A549 (cell line): Measurements from ENCODE around the gene LNPEP. TPM values are rescaled to one million over a fixed set of nuclear protein-coding genes. Genes with fewer than 3 reads are reported as not detected.
A peak's percentile ranks its signal among the peaks of the same experiment; 100 is the strongest.

Experiments used
- ATAC-seq, 2 experiments: fragments of 200-7000 bp in 1 of 2; fragments of >200 bp in 1 of 2; cut with Nextera tagmentation in 1 of 2; cut with Tn5 transposase in 1 of 2; 3 replicates each; pipeline versions ENCODE4 v1.8.0 to v1.9.1; 2018 to 2020; ENCODE audit warnings: mild to moderate bottlenecking in 1 of 2, moderate library complexity in 1 of 2
- CTCF ChIA-PET: fragments of 300-600 bp; sonication (Branson Sonifier 250); formaldehyde crosslinking; extraction: SDS; loops from one replicate; lab custom pipeline; 2021; ENCODE audit warnings: antibody characterized with exemption, inconsistent platforms; lab: Yijun Ruan, JAX
- POLR2A ChIA-PET: fragments of 350-600 bp; formaldehyde crosslinking; extraction: SDS; loops from one replicate; lab custom pipeline; 2021; ENCODE audit warnings: antibody characterized with exemption, inconsistent platforms; lab: Yijun Ruan, JAX
- DNase-seq, 2 experiments: peaks; one replicate each; pipeline versions ENCODE4 v3.0.0 to v3.0.0-alpha.2; 2011 to 2016; ENCODE audit warnings: low read depth in 1 of 2, low spot score in 1 of 2
- FAIRE-seq: peaks from 2 replicates; lab custom pipeline; 2011; peaks lifted over from hg19 to GRCh38; lab: Jason Lieb, UNC
- H3K27ac ChIP-seq, 2 experiments: fragments of >200 bp; sonication (Bioruptor Twin); formaldehyde crosslinking; 3 replicates each; pipeline ENCODE4 v1.5.1; 2016 to 2017
- H3K4me1 ChIP-seq: fragments of >200 bp; sonication (Bioruptor Twin); formaldehyde crosslinking; 3 replicates; pipeline ENCODE4 v1.6.1; 2016
- H3K4me2 ChIP-seq: fragments of >200 bp; sonication (Bioruptor Twin); formaldehyde crosslinking; 3 replicates; pipeline ENCODE4 v1.6.1; 2016
- H3K4me3 ChIP-seq: fragments of >200 bp; sonication (Bioruptor Twin); formaldehyde crosslinking; 3 replicates; pipeline ENCODE4 v1.5.1; 2016
- H3K9me3 ChIP-seq: fragments of >200 bp; sonication (Bioruptor Twin); formaldehyde crosslinking; 3 replicates; pipeline ENCODE4 v1.6.1; 2016
- BCL3 ChIP-seq: fragments of >200 bp; sonication (Bioruptor Twin); formaldehyde crosslinking; IDR thresholded peaks from 3 replicates; pipeline ENCODE4 v1.6.1; 2016
- CBX8 ChIP-seq: fragments of 200-600 bp; sonication (generic); IDR thresholded peaks from 2 replicates; pipeline ENCODE4 v1.6.1; 2016
- CEBPB ChIP-seq, 2 experiments: fragments of >200 bp in 1 of 2; sonication (Bioruptor Twin) in 1 of 2; formaldehyde crosslinking in 1 of 2; IDR thresholded peaks; 2 replicates each; pipeline ENCODE4 v1.6.1; 2012 to 2016
- CHD4 ChIP-seq: fragments of 200-600 bp; sonication (generic); IDR thresholded peaks from 2 replicates; pipeline ENCODE4 v1.6.1; 2016; ENCODE audit warnings: antibody characterized with exemption, mild to moderate bottlenecking, borderline replicate concordance
- EP300 ChIP-seq, 2 experiments: fragments of >200 bp; sonication (Bioruptor Twin); formaldehyde crosslinking; IDR thresholded peaks; 2 replicates in 1 of 2; 3 replicates in 1 of 2; pipeline ENCODE4 v1.6.1; 2016 to 2017
- FOXS1 ChIP-seq: fragments of 250-450 bp; sonication (Bioruptor Pico); IDR thresholded peaks from 2 replicates; pipeline ENCODE4 v1.5.0; 2020; ENCODE audit warnings: mild to moderate bottlenecking, moderate library complexity
- HOXA7 ChIP-seq: fragments of 250-450 bp; sonication (Bioruptor Pico); IDR thresholded peaks from 2 replicates; pipeline ENCODE4 v1.5.0; 2020; ENCODE audit warnings: mild to moderate bottlenecking, moderate library complexity
- HOXB13 ChIP-seq: fragments of 250-450 bp; sonication (Bioruptor Pico); IDR thresholded peaks from 2 replicates; pipeline ENCODE4 v1.5.0; 2020; ENCODE audit warnings: low read depth, mild to moderate bottlenecking, moderate library complexity
- HOXB5 ChIP-seq: fragments of 250-450 bp; sonication (Bioruptor Pico); IDR thresholded peaks from 2 replicates; pipeline ENCODE4 v1.5.0; 2020; ENCODE audit warnings: mild to moderate bottlenecking, moderate library complexity
- JUNB ChIP-seq: fragments of >200 bp; sonication (Bioruptor Twin); formaldehyde crosslinking; IDR thresholded peaks from 2 replicates; pipeline ENCODE4 v1.6.1; 2016
- MYC ChIP-seq: IDR thresholded peaks from 2 replicates; pipeline ENCODE4 v1.6.1; 2012; ENCODE audit warnings: mild to moderate bottlenecking, inconsistent platforms, low read length, improper control_type of control experiment, borderline replicate concordance
- NFE2L2 ChIP-seq: fragments of 150-350 bp; conservative IDR thresholded peaks from 2 replicates; pipeline ENCODE4 v1.6.1; 2014; ENCODE audit warnings: low read length
- NR3C1 ChIP-seq: fragments of >200 bp; sonication (Bioruptor Twin); formaldehyde crosslinking; IDR thresholded peaks from 3 replicates; pipeline ENCODE4 v1.6.1; 2017
- PHF8 ChIP-seq: fragments of 200-600 bp; sonication (generic); IDR thresholded peaks from 2 replicates; pipeline ENCODE4 v1.6.1; 2016; ENCODE audit warnings: low read depth, mild to moderate bottlenecking, antibody characterized with exemption, moderate library complexity, borderline replicate concordance
- RAD21 ChIP-seq, 2 experiments: fragments of >200 bp in 1 of 2; sonication (Bioruptor Twin) in 1 of 2; formaldehyde crosslinking in 1 of 2; IDR thresholded peaks in 1 of 2; conservative IDR thresholded peaks in 1 of 2; 2 replicates in 1 of 2; 3 replicates in 1 of 2; pipeline ENCODE4 v1.6.1; 2012 to 2018; ENCODE audit warnings: inconsistent platforms in 1 of 2
- RFX5 ChIP-seq: fragments of 450-650 bp; IDR thresholded peaks from 2 replicates; pipeline ENCODE4 v1.7.1; 2014; ENCODE audit warnings: antibody characterized with exemption, mild to moderate bottlenecking, moderate library complexity
- RNF2 ChIP-seq: fragments of 200-600 bp; sonication (generic); IDR thresholded peaks from 2 replicates; pipeline ENCODE4 v1.6.1; 2016; ENCODE audit warnings: low read depth, mild to moderate bottlenecking, antibody characterized with exemption, moderate library complexity, borderline replicate concordance
- SMC3 ChIP-seq: fragments of >200 bp; sonication (Bioruptor Twin); formaldehyde crosslinking; IDR thresholded peaks from 3 replicates; pipeline ENCODE4 v1.6.1; 2018; ENCODE audit warnings: inconsistent platforms
- TFCP2L1 ChIP-seq: fragments of 250-450 bp; sonication (Bioruptor Pico); IDR thresholded peaks from 2 replicates; pipeline ENCODE4 v1.5.0; 2021; ENCODE audit warnings: mild to moderate bottlenecking
- ZFP36 ChIP-seq: fragments of 450-650 bp; IDR thresholded peaks from 2 replicates; pipeline ENCODE4 v1.6.1; 2014; ENCODE audit warnings: borderline replicate concordance; ENCODE audit not compliant: partially characterized antibody
- WGBS: methylation state at CpG from one replicate; pipeline ENCODE4 v1.1.6; 2017; ENCODE audit errors: missing lambda C conversion rate; 5-methylcytosine and 5-hydroxymethylcytosine counted together
- polyA plus RNA-seq, 4 experiments: library from polyadenylated mRNA; depleted of rRNA in 3 of 4; stranded (reverse); fragments of >200 nt; fragmentation: RNase III in 1 of 4; extraction: RNeasy Plus Mini Kit Qiagen cat#74134 plus additional on column Dnase treatment in 1 of 4; gene quantifications; 2 replicates in 3 of 4; 3 replicates in 1 of 4; pipeline ENCODE4 v1.2.3, GENCODE V29; 2011 to 2017
- TF ChIP-seq, protein P1 (sequence below): fragments of 250-450 bp; sonication (Bioruptor Pico); IDR thresholded peaks from 2 replicates; pipeline ENCODE4 v1.5.0; 2021; ENCODE audit warnings: mild to moderate bottlenecking, moderate library complexity, borderline replicate concordance
- TF ChIP-seq, protein P2 (sequence below): IDR thresholded peaks from 2 replicates; pipeline ENCODE4 v1.6.1; 2012; ENCODE audit warnings: low read depth, borderline replicate concordance

Gene LNPEP
- polyA plus RNA-seq, 2 of the 4 experiments (the other 2 are of a cell fraction) = 5.9 to 19.7 TPM

DNA sequence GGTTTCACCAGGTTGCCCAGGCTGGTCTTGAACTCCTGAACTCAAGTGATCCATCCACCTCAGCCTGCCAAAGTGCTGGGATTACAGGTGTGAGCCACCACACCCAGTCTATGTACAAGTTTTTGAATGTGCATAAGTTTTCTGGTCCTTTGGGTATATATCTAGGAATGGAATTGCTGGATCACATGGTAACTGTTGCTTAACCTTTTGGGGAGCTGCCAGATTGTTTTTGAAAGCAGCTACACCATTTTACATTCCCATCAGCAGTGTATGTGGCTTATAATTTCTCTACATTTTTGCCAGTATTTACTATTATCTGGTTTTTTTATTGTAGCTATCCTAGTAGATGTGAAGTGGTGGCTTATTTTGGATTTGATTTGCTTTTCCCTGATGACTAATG is 8.9 kb upstream of the LNPEP start:
- DNase-seq (no peak), FAIRE-seq (no peak), ATAC-seq (no peak)
- no peaks in the 10 kb centered on the region for H3K9me3 ChIP-seq
- H3K27ac ChIP-seq = no peak overlapping the region
- TF ChIP-seq MYC (no peak), RNF2 (no peak), HOXA7 (CRISPR knock-in tag) (no peak), JUNB (no peak), CEBPB (IDR thresholded peaks at IDR 0.05) (0 out of 4 replicates have a peak, but pooled peaks of 1 of the 2 experiments have one; percentile 26)
- TF ChIP-seq, protein P1, sequence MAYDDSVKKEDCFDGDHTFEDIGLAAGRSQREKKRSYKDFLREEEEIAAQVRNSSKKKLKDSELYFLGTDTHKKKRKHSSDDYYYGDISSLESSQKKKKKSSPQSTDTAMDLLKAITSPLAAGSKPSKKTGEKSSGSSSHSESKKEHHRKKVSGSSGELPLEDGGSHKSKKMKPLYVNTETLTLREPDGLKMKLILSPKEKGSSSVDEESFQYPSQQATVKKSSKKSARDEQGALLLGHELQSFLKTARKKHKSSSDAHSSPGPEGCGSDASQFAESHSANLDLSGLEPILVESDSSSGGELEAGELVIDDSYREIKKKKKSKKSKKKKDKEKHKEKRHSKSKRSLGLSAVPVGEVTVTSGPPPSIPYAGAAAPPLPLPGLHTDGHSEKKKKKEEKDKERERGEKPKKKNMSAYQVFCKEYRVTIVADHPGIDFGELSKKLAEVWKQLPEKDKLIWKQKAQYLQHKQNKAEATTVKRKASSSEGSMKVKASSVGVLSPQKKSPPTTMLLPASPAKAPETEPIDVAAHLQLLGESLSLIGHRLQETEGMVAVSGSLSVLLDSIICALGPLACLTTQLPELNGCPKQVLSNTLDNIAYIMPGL (CRISPR knock-in tag) = no peak
- POLR2A ChIA-PET = no interaction called here
- no peak overlapping the region for H3K4me2 ChIP-seq
- no peak overlapping the region for H3K4me3 ChIP-seq
- CTCF ChIA-PET = no interaction called here
- no peaks in the 10 kb centered on the region for H3K4me1 ChIP-seq

GRCh38 chr5:96928931-96929708 is 6.8 kb upstream of the LNPEP start:
- WGBS = 86% methylated on average over 7 of the region's 7 CpGs
- no peak overlapping the region for H3K4me3 ChIP-seq
- no peak for FAIRE-seq
- no peaks in the 10 kb centered on the region for H3K9me3 ChIP-seq
- ATAC-seq = no peak
- no peak for DNase-seq
- peaks cover 10% of the 10 kb centered on the region for H3K4me1 ChIP-seq
- POLR2A ChIA-PET = no interaction called here
- H3K4me2 ChIP-seq = no peak overlapping the region
- no peak overlapping the region for H3K27ac ChIP-seq
- TF ChIP-seq TFCP2L1 (CRISPR knock-in tag) (no peak), SMC3 (no peak), CBX8 (no peak), HOXB13 (no peak), RAD21 (conservative IDR thresholded peaks at IDR 0.05 in 1 of 2, IDR thresholded peaks at IDR 0.05 in 1 of 2) (no peak), PHF8 (no peak), HOXB5 (CRISPR knock-in tag) (no peak), NFE2L2 (no peak), CHD4 (no peak), EP300 (IDR thresholded peaks at IDR 0.05) (no peak), NR3C1 (no peak), ZFP36 (no peak), BCL3 (no peak), FOXS1 (CRISPR knock-in tag) (no peak), RFX5 (no peak)
- TF ChIP-seq, protein P2, sequence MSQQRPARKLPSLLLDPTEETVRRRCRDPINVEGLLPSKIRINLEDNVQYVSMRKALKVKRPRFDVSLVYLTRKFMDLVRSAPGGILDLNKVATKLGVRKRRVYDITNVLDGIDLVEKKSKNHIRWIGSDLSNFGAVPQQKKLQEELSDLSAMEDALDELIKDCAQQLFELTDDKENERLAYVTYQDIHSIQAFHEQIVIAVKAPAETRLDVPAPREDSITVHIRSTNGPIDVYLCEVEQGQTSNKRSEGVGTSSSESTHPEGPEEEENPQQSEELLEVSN = no peak
- CTCF ChIA-PET = no interaction called here
